Tibial artery (tissue), 4 donors: ENCODE results near the gene CDC16.
"Not testable (repeated sequence)": the region's sequence is repeated elsewhere in the genome, so short reads cannot be mapped to it uniquely, and the experiment has no call there.

ENCODE experiments used
- DNase-seq, 2 donors: peaks; one replicate each; pipeline ENCODE4 v3.0.0-alpha.2; 2019
- H3K27ac ChIP-seq, 2 donors: fragments of 200-600 bp; sonication (generic) in 1 of 2; 1 replicate in 1 of 2; 2 replicates in 1 of 2; pipeline ENCODE4 v1.5.1; 2018 to 2019; ENCODE audit warnings: mild to moderate bottlenecking in 1 of 2
- H3K27me3 ChIP-seq, 2 donors: fragments of 200-600 bp; sonication (generic) in 1 of 2; one replicate each; pipeline versions ENCODE4 v1.5.1 to v1.6.0; 2016 to 2019
- H3K36me3 ChIP-seq, 3 donors: fragments of 200-600 bp; sonication (generic) in 2 of 3; one replicate each; pipeline ENCODE4 v1.5.1; 2016 to 2019; ENCODE audit warnings: mild to moderate bottlenecking in 2 of 3
- H3K4me1 ChIP-seq, 4 donors: fragments of 200-600 bp; sonication (generic) in 2 of 4; 1 replicate in 3 of 4; 2 replicates in 1 of 4; pipeline ENCODE4 v1.5.1; 2016 to 2019
- H3K4me3 ChIP-seq, 2 donors: fragments of 200-600 bp; sonication (generic) in 1 of 2; 1 replicate in 1 of 2; 2 replicates in 1 of 2; pipeline ENCODE4 v1.5.1; 2018 to 2019; ENCODE audit warnings: mild to moderate bottlenecking in 2 of 2
- H3K9me3 ChIP-seq, 3 donors: fragments of 200-600 bp; sonication (generic) in 1 of 3; one replicate each; pipeline ENCODE4 v1.5.1; 2016 to 2019
- intact Hi-C: fragments of 100-400 bp; cut with DNase I; formaldehyde crosslinking; loops from one replicate; pipeline ENCODE4 v1.15.0; 2023; ENCODE audit warnings: low total_unique reads
- TF ChIP-seq, protein P1 (sequence below), 2 experiments: fragments of 200-600 bp in 1 of 2; fragments of 450-650 bp in 1 of 2; IDR thresholded peaks; one replicate each; pipeline ENCODE4 v1.5.1; 2017 to 2019; ENCODE audit warnings: antibody characterized with exemption in 2 of 2, mild to moderate bottlenecking in 1 of 2, moderate library complexity in 1 of 2

Gene CDC16

DNA sequence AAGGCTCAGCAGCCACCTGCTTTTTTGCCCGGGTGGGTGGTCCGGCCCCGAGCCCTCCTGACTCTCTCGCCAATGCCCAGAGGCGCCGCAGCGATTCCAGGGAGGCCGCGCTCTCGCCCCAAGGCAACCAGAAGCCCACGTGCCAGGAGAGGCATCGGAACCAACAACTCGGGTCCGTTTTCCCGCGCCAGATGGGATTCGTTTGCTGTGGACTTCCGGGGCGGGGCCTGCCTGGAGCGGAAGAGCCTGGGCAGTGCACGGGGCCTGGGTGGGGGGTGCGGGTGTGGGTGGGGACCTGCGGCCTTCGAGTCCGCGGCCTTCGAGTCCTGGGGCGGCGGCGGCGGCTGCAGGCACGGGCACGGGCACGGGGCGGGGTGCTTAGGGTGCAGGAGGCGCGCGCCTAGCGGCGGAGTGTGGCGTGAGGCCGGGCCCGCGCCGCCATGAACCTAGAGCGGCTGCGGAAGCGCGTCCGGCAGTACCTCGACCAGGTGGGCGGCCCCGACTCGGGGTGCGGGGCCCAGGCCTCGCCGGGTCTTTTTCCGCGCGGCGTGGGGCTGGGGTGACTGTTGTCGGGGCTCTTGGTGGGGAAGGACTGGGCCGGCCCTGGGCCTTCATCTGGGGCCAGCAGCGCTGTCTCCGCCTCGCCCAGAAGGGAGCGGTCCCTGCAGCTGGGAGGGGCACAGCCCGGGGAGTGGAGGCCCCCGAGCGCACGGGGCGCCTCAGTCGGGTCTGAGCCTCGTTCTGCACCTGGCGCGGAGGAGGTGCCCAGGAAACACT is at the start of gene CDC16:
Gene CDC16 (plus strand): TSS at position 253 of the 777 bp plus-strand sequence. CDS start 188 bp downstream, at position 441.
- H3K36me3 ChIP-seq = peaks cover 28 to 34% (median 29%) of the 10 kb centered on the region in 3 donors
- peaks cover 0 to 20% (median 7%) of the 10 kb centered on the region in 4 donors for H3K4me1 ChIP-seq
- TF ChIP-seq, protein P1, sequence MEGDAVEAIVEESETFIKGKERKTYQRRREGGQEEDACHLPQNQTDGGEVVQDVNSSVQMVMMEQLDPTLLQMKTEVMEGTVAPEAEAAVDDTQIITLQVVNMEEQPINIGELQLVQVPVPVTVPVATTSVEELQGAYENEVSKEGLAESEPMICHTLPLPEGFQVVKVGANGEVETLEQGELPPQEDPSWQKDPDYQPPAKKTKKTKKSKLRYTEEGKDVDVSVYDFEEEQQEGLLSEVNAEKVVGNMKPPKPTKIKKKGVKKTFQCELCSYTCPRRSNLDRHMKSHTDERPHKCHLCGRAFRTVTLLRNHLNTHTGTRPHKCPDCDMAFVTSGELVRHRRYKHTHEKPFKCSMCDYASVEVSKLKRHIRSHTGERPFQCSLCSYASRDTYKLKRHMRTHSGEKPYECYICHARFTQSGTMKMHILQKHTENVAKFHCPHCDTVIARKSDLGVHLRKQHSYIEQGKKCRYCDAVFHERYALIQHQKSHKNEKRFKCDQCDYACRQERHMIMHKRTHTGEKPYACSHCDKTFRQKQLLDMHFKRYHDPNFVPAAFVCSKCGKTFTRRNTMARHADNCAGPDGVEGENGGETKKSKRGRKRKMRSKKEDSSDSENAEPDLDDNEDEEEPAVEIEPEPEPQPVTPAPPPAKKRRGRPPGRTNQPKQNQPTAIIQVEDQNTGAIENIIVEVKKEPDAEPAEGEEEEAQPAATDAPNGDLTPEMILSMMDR (IDR thresholded peaks at IDR 0.05) = peak in 1 of 2 experiments; percentile 19
- peak within 1 kb of the TSS; percentile 76 to 88 for H3K27ac ChIP-seq
- H3K4me3 ChIP-seq = peak within 1 kb of the TSS; percentile 72 to 94
- no peaks in the 10 kb centered on the region for H3K9me3 ChIP-seq
- DNase-seq = peak; percentile 93 to 96
- no peaks in the 10 kb centered on the region for H3K27me3 ChIP-seq
- intact Hi-C loops = loop anchor here (2.0 kb wide), 1 partner anchor 46 kb away; the partner anchor contains the start of gene UPF3A

DNA sequence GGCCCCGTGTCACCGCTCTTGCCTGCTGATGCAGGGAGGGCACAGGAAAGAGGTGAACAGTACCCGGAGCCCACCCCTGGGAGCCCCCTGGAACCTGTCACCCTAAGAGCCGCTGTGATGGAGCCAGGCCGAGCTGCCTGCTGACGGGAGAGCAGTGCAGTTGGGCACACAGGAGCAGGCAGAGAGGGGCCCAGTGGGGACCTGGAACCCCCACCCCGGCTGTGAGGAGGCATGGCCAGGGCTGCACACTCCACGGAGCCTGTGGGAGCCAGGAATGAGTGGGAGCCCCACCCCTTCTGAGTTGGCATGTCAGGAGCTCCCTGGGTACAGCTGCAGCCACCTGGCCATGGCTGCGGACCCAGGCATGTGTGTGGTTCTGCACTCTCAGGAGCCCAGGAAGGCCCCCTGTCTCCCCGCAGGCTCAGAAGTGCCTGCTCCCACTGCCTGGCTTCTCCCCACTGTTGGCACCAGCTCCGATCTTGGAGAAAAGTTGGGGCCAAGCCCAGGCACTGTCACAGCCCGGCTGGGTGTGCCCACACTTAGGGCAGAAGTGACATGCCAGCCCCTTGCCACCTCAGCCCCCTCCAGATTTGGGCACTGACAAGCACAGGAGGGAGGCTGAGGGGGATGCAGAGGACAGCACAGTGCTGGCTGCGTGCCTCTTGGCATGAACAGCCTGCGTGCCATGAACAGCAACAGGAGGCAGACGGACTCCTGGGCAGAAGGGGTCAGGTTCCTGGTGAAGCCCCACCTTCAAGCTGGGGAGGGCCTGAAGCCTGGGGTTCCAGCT is 49.3 kb upstream of the CDC16 start:
- H3K4me1 ChIP-seq = no peaks in the 10 kb centered on the region
- intact Hi-C loops = no loop called here
- H3K27me3 ChIP-seq = peaks cover 0 to 35% of the 10 kb centered on the region in 2 donors
- no peak overlapping the region for H3K27ac ChIP-seq
- peaks cover 0 to 3% (median 0%) of the 10 kb centered on the region in 3 donors for H3K9me3 ChIP-seq
- DNase-seq = no peak
- no peak overlapping the region for H3K4me3 ChIP-seq
- no peaks in the 10 kb centered on the region for H3K36me3 ChIP-seq
- TF ChIP-seq, protein P1 (IDR thresholded peaks at IDR 0.05) = no peak

DNA sequence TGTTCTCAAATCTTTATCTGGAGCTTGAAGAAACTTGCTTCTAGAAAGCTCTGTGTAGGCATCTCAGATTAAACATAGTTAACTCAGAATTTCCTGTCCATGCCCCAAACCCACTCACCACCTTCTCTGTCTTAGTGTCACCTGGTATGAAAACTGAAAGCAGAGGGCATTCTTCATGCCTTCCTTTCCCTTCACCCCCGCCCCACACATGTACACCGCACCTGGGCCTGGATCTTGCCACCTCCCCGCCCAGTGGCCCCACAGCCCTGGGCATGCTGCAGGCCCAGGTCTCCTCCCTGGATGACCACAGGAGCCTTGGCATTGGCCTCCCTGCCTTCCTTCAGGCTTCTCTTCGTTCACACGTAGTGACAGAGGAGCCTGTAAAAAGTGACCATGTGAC is 39.8 kb upstream of the CDC16 start:
- H3K27ac ChIP-seq = no peak overlapping the region
- intact Hi-C loops = no loop called here
- H3K36me3 ChIP-seq = no peaks in the 10 kb centered on the region
- TF ChIP-seq, protein P1 (IDR thresholded peaks at IDR 0.05) = no peak
- no peak for DNase-seq
- H3K27me3 ChIP-seq = peaks cover 0 to 14% of the 10 kb centered on the region in 2 donors
- no peak overlapping the region for H3K4me3 ChIP-seq
- H3K9me3 ChIP-seq = peaks cover 0 to 4% (median 3%) of the 10 kb centered on the region in 3 donors
- H3K4me1 ChIP-seq = no peaks in the 10 kb centered on the region

GRCh38 chr13:114196629-114197028 is 38.1 kb upstream of the CDC16 start:
- TF ChIP-seq, protein P1 (IDR thresholded peaks at IDR 0.05) = no peak
- no peaks in the 10 kb centered on the region for H3K4me1 ChIP-seq
- intact Hi-C loops = no loop called here
- H3K36me3 ChIP-seq = no peaks in the 10 kb centered on the region
- H3K27me3 ChIP-seq = peaks cover 0 to 29% of the 10 kb centered on the region in 2 donors
- H3K4me3 ChIP-seq = no peak overlapping the region
- H3K27ac ChIP-seq = no peak overlapping the region
- no peak for DNase-seq
- peaks cover 0 to 4% (median 0%) of the 10 kb centered on the region in 3 donors for H3K9me3 ChIP-seq

- no peaks in the 10 kb centered on the region for H3K36me3 ChIP-seq
- intact Hi-C loops = no loop called here
- no peak for DNase-seq
- TF ChIP-seq, protein P1 (IDR thresholded peaks at IDR 0.05) = no peak
- no peak overlapping the region for H3K4me3 ChIP-seq
- H3K27me3 ChIP-seq = peaks cover 0 to 32% of the 10 kb centered on the region in 2 donors
- H3K4me1 ChIP-seq = no peaks in the 10 kb centered on the region
- H3K9me3 ChIP-seq = peaks cover 0 to under 1% (median 0%) of the 10 kb centered on the region in 3 donors
- H3K27ac ChIP-seq = no peak overlapping the region
Measured at GRCh38 chr13:114198556-114198955, 36.1 kb upstream of the CDC16 start.

- H3K4me3 ChIP-seq, H3K36me3 ChIP-seq, intact Hi-C loops, H3K9me3 ChIP-seq, H3K27ac ChIP-seq, H3K4me1 ChIP-seq, DNase-seq: not testable (repeated sequence)
- H3K27me3 ChIP-seq = peaks cover 0 to 32% of the 10 kb centered on the region in 2 donors
Measured at GRCh38 chr13:114199526-114199925, 35.2 kb upstream of the CDC16 start.
